ENCODE measurements around the gene LHX4. TPM values are rescaled to one million over a fixed set of nuclear protein-coding genes. Genes with fewer than 3 reads are reported as not detected.

LHX4 gene
- total and polyA plus RNA-seq, 4 donors, result 0.05 to 0.25 TPM; not detected in 2

Other genes with a start within 250 kb of the LHX4 start
- 10 to 100 TPM; 88.2 to 95.1 TPM for gene QSOX1, start 75.4 kb upstream of the LHX4 start, total RNA-seq
- 100 to 1,000 TPM in 1 of 2 donors, 10 to 100 TPM in 1; 24.5 to 181 TPM for gene QSOX1, start 75.4 kb upstream of the LHX4 start, polyA plus RNA-seq

Measured in aorta (tissue), 4 donors.